Cardiac septum (tissue), 1 donor: ENCODE results near the gene PREX1. TPM values are rescaled to one million over a fixed set of nuclear protein-coding genes. Genes with fewer than 3 reads are reported as not detected.
"Not testable (repeated sequence)": the region's sequence is repeated elsewhere in the genome, so short reads cannot be mapped to it uniquely, and the experiment has no call there.

Source experiments
- DNase-seq: peaks from one replicate; pipeline ENCODE4 v3.0.0-alpha.2; 2020; ENCODE audit warnings: low spot score
- intact Hi-C: fragments of 100-400 bp; cut with DNase I; formaldehyde crosslinking; loops from one replicate; pipeline ENCODE4 v1.14.0; 2022
- total RNA-seq: library from RNA; stranded (reverse); fragmentation: NEBNext Ultra II Directional; extraction: Animal tissue kit (Norgen Biotek cat#: 25700); gene quantifications from one replicate; pipeline ENCODE4 v1.2.1, GENCODE V29; 2021
- donor health status: DM: no; HTN: no; CAD: no.

PREX1 gene
- total RNA-seq, 1 donor from 2014 or later: 13.9 TPM

DNA sequence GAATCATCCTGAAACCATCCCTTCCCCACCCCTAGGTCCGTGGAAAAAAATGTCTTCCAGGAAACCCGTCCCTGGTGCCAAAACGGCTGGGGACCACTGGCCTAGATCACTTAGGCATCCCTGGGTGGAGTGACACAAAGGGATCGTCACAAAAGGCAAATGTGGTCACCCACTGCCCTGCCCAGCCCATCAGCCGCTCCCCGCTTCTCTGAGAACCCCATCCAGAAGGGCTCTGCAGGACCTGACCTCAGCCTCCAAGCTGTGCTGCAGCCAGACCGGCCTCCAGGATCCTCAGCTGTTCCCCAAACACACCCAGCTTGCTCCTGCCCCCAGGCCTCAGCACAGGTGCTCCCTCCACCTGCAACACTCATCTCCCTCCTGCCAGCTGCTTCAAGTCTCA, 61.6 kb downstream of the PREX1 start:
- intact Hi-C loops: no loop called here
- DNase-seq: no peak

DNA sequence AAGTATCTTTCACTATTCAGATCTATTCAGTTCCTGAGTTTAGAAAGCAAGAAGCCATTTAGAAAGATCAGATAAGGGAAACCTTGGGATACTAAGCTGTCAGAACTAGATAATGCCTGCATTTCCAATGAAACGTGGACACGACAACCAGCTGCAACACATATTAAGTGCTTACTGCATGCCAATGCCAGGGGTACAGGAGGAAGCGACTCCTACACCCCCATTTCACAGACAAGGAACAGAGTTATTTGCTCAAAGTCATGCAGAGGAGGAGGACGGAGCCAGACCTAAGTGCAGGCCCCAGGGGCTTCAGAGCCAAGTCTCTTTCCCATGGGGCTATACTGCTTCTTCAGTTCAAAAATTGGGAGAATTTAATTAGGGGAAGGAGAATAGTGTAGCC, 62.4 kb downstream of the PREX1 start:
- DNase-seq: no peak
- intact Hi-C loops: no loop called here

DNA sequence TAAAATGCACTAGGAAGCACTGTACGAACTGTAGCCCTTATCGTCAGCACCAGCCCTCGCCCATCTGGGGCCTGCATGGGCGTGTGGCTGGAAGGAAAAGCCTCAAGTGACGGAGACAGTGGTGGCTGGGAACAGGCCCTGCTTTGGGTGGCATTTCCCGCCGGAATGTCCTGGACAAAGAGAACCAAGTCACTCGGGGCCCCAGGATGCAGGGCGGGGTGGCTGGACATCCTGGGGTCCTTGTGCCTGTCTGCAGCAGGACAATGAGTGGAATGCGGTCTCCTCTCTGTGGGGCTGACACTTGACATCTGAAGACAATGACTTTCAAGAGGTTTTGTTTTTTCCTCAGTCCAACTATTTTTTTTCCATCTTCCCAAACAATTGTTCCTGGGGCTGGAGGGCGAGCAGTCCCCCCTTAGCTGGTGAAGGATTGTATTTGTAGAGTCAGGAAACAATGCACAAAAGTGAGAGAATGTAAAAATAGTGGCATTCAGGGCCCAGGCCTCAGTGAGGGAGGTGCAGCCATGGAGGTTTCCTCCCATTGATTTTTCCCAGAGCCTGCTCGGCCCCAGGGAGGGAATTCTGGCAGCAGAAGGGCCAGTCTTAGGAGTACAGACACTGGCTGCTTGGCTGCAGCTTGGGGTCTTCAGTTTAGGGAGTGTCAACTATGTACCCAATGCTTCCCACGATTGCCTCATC, 64.4 kb downstream of the PREX1 start:
- no peak for DNase-seq
- intact Hi-C loops: loop anchor here (5.0 kb wide), 1 partner anchor 64 kb away; the partner anchor contains the start of gene PREX1

DNA sequence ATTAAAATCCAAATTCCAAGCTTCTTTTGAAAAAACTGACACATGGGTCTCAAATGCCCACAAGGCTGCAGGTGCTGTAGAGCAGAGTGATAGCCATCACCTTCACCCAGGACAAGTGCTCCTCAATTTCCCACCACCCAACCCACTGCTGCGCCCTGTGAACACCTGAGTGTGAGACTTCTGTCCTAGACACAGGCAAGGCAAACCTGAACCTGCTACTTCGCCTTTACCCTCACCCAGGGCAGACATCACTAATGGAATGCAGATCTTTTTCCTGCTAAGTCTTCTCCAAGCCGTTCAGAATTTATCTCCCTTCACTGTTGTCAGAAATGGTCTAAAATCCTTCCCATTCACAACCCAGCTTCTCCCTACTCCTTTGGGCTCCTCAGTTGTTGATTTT, 65.9 kb downstream of the PREX1 start:
- DNase-seq: no peak
- intact Hi-C loops: loop anchor here (5.0 kb wide), 1 partner anchor 65 kb away; the partner anchor contains the start of gene PREX1

DNA sequence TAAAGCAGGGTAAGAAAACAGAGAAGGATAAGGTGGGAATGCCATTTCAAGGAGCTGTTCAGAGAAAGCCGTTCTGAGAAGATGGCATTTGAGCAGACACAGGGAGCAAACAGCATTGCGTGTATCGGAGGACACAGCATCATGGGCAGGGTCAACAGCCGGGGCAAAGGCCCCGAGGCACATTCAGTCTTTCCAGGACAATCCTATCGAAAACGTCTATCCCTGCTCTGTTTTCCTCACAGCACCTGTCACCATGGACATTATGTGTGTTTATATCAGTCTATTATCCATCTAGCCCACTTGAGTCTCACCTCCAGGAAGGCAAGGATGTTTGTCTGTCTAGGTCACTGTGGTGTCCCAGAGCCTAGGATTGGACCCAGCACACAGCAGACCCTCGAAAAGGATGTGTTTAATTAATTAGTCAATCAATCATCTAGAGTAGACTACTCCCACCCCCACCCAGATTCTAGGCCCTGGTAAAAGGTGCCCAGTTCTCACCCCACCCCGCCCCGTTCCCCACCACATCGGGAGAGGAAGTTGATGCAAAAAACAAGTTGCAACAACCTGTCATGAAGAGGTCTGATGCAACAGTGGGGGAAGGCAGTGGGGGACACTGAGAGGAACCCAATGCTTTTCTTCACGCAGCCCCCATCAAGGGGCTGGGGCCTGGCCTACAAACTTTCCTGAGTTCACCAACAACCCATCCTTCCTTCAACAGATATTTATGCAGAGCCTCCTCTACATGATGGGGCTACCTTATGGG, 66.6 kb downstream of the PREX1 start:
- intact Hi-C loops: loop anchor here (5.0 kb wide), 1 partner anchor 66 kb away; the partner anchor contains the start of gene PREX1
- DNase-seq: peak; percentile 88

DNA sequence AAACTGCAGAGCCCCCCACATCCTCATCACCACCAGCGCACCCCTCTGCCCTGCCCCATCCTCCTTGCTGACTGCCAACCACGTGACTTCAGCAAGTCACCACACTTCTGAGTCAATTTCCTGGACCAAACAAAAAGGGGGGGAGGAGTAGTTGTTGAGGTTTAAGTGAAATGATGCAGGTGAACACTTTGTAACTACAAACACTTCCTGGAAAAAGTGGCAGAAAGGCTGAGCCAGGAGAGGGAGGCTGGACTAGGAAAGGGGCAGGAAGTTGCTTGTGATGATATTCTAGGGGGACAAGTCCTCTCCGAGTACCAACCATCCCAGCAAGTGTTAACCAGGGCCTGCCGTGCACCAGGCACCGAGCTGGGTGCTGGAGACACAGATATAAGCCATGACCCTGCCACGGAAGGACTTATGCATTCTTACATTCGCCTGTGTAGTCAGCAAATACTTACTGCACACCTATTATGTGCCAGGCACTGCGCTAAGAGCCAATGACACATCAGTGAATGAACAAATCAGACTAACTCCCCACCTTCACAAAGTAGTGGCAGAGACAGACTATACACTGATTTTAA, 67.3 kb downstream of the PREX1 start:
- peak; percentile 85 for DNase-seq
- intact Hi-C loops: loop anchor here (5.0 kb wide), 1 partner anchor 67 kb away; the partner anchor contains the start of gene PREX1

DNA sequence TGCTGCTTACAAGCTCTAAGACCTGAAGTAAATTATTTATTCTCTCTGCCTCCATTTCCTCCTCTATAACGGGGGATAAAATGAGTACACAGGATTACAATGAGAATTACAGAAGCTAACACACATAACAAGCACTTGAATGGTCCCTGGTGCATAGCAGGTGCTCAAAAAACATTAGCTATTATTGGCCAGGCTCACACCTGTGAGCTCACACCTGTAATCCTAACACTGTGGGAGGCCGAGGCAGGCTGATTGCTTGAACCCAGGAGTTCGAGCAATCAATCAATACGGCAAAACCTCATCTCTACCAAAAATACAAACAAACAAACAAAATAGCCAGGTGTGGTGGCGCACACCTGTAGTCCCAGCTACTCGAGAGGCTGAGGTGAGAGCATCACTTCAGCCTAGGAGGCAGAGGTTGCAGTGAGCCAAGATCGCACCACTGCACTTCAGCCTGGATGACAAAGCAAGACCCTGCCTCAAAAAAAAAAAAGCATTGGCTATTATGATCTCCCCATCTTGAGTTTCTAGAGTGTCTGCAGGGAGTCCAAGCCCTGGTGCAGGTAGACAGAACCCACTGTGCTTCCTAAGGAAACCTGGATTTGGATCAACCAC, 68.1 kb downstream of the PREX1 start:
- intact Hi-C loops: loop anchor here (5.0 kb wide), 1 partner anchor 68 kb away; the partner anchor contains the start of gene PREX1
- no peak for DNase-seq

DNA sequence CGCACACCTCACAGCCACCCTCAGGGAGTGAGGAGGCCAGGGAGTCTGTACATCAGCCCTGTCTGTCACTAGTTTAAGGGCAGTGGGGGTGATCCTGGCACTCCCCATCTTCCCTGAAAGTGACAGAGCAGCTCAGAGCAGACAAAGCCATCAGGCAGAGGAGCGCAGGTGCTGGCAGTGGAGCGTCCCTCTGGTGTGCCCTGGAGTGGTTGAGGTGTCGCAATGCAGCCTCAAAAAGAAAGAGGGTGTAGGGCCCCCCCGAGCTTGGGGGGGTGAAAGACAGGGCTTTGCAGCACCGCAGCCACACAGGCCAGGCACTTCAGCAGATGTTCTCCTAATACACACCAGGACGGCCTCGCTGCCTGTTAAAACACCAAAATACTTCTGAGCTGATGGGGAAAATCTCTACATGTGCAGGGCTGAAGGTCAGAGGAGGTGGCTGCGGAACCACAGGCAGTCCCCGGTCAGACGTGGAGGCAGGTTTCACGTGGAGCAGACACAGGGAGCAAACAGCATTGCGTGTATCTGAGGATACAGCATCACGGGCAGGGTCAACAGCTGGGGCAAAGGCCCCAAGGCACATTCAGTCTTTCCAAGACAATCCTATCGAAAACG, 69.5 kb downstream of the PREX1 start:
- intact Hi-C loops: no loop called here
- no peak for DNase-seq

DNA sequence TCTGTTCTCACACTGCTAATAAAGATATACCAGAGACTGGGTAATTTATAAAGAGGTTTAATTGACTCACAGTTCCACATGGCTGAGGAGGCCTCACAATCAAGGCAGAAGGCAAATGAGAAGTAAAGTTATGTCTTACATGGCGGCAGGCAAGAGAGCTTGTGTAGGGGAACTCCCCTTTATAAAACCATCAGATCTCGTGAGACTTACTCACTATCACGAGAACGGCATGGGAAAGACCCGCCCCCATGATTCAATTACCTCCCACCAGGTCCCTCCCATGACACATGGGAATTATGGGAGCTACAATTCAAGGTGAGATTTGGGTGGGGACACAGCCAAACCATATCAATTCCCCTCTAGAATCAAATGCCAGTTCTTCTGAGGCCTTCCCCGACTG, 71.0 kb downstream of the PREX1 start:
- DNase-seq, intact Hi-C loops: not testable (repeated sequence)

DNA sequence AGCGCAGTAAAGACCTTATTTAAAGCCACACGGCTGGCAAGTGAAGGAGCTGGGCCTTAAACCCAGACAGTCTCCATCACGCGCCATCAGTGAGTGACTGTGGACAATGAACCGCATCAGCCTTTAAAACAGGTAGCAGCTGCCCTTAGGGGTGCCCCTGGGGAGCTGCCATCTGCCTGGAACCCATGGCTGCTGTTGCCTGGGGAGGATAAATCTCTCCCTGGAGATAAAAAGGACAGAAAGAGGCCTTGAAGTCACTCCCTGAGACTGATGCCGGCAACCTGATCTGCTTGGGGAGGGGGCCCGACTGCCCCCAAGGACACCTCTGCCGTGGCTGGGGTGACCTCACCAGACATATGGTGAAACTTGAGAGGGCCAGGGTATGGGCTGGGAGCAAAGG, 73.5 kb downstream of the PREX1 start:
- DNase-seq: no peak
- intact Hi-C loops: no loop called here

DNA sequence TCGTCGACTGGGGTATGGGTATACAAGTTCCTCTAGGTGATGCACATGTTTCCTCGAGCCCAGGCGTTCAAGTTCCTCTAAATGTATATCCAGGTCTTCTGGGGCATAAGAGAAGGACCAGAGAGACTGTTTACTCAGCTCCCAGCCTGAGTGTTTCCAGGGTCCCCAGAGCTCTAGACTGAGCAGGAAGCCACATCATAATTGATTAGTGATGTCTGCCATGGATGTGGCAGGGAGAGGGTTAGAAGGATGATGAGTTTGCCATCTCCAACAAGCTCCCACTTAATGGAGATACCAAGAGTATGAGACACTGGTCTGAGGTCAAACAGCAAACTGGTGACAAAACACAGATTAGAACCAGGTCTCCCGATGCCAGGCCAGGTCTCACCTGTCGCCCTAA, 74.8 kb downstream of the PREX1 start:
- intact Hi-C loops: no loop called here
- DNase-seq: no peak

DNA sequence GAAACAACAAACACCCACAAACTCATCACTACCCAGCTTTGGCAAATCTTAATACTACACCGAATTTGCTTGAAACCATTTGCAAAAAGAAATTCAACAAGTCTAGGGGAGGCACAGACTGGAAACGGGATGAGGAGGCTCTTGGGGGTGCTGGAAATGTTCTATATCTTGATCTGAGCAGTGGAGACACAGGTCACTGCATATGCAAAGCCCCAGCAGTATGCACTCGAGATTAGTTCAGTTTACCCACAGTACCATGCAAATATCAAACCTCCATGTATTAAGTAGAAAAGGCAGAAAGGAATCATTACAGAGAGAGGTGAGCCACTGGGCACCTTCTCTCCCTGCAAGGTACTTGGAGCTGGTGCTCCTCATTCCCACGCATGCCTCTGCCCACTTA, 75.9 kb downstream of the PREX1 start:
- intact Hi-C loops: no loop called here
- DNase-seq: no peak

DNA sequence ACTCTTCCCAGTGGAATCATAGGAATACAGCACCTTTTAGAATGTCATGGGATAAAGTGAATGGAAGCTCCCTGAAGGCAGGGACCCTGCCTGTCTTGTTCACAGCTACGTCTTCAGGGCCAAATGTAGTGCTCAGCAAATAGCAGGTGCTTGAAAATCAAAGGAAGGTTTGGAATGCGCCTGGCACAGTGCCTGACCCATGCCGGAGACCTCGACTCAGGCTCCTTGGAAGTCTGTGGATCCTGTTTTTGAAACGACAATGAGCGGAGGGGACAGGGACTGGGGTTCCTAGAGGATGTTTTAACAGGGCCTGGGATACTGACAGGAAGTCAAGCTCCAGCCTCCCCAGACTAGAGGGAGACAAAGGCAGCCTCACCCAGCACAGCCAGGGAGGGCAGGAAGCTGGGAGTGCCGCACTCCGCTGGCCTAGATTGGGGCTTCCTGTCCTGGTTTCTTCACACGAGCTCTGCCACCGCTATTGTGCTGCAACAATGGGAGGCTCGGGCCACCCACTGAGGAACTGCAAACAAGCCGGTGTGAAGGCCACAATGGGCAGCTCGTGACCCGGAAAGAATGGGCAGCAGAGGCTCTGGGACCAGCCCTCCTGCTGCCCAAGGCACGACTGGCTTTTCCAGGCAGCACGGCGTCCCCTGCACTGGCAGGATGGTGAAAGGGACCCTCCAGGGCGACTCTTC, 76.7 kb downstream of the PREX1 start:
- peak; percentile 95 for DNase-seq
- intact Hi-C loops: no loop called here

DNA sequence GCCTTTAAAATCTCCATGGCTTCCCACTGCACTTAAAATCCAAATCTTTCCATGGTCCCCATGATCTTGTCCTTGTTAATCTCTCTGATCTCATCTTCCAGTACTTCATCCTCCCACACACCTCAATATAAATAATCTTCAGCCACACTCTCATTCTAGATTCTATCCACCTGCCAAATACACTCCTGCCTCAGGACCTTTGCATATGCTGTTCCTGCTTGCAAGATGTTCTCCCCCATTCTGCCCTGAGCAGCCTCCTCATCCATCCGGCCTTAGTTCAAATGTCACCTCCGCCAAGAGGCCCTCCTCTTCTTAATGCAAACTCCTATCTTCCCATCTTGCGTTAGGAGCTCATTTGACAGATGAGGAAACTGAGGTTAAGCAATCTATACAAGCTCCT, 77.4 kb downstream of the PREX1 start:
- intact Hi-C loops: no loop called here
- DNase-seq: no peak

DNA sequence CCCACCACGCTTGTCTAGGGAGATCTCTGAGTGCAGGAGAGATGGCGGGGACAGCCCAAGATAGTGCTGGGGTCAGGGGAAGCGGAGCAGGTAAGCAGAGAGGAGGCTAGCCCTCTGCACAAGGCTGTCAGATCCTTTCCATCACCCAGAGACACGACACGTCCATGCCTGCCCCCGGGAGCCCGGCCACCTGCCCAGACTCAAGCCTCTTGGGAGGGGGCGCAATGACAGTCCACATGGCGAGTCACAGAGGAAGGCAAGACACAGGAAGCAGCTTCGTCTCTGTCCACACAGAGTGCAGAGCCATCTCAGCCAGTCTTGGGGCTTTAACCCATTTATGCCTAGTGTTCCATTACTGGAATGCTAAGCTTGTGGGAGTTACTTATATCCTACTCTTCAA, 78.4 kb downstream of the PREX1 start:
- DNase-seq: no peak
- intact Hi-C loops: no loop called here

DNA sequence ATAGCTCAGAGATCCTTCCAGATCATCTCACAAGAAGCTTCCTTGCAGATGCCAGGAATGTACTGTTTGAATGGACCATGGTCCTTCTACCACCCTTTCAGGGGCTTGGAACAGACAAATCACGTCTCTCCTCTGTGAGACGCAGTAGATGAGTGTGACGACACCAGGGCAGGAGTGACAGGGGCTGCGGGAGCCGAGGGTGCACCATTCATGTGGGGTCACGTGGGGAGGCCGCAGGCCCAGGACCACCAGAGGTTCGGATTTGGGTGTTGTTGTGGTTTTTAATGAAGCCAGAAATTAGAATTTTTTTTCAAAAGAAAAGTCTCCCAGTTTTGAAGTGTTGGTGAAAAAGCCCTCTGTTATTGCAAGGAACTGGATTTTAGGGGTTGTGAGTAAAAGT, 79.2 kb downstream of the PREX1 start:
- intact Hi-C loops: no loop called here
- DNase-seq: no peak

DNA sequence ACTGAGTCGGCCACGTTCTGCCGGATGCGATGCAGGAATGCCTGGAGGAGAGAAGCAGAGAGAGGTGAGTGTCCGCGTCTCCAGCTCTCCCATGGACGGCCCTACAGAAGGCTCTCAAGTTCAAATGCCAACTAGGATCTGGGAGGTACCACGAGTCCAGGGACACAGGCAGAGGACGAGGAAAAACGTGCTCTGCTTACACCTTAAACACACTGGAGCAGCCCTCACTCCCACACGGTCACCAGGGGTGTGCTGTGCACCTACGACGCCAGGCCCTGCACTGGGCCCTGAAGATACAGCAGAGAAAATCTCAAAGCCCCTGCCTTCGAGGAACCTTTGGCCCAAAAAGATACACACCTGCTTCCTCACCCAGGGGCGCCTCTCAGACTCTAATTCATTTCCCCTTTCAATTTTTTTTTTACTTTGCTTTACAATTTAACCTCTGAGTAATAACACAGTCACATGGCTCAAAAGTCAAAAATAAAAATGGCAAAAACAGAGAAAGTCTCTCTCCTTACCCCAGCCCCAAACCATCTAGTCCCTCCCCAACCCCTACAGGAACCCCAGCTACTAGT, 79.9 kb downstream of the PREX1 start:
- intact Hi-C loops: no loop called here
- no peak for DNase-seq

DNA sequence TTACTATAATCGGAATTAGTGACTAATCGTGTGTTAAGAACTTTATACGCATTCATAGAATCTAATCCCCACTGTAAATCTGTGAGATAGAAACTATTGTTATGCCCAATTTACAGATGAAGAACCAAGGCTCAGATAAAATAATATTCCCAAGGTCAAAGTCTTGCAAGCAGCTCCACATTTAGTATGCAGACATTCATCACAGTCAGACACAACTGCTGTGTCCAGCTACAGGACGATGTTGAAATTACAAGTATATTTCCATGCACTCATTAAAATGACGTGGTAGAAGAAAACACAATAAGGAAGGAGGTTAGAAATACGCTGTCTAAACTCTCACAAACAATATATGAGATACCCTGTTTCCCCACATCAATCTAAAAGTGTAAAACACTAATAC, 82.5 kb downstream of the PREX1 start:
- intact Hi-C loops: no loop called here
- DNase-seq: no peak

DNA sequence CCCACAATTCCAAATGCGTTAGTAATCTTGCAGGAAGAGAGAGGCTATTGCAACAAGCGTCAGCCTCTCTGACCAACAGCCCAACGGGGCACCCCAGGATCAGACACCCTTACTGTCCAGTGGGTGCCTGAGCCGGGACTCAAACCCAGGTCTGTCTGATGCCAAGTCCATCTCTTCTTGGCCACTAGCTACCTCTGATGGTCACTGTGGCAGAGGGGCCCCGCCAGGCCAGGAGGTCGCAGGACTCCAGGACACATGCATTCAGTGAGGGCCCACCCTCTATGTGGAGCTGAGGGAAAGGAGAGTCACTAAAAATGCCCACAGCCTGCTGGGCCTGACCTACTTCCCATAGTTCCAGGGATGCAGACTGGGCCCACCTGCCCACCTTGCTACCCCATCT, 83.3 kb downstream of the PREX1 start:
- intact Hi-C loops: no loop called here
- DNase-seq: no peak
